ENCODE measurements around the gene KANSL1. TPM values are rescaled to one million over a fixed set of nuclear protein-coding genes. Genes with fewer than 3 reads are reported as not detected.
A peak's percentile ranks its signal among the peaks of the same experiment; 100 is the strongest.

The KANSL1 gene
- total RNA-seq, 2 donors from 2014 or later = 60.0 to 72.3 TPM

GRCh38 chr17:46043606-46044005 is 149.6 kb downstream of the KANSL1 start:
- H3K9me3 ChIP-seq = no peaks in the 10 kb centered on the region
- H3K27me3 ChIP-seq = no peaks in the 10 kb centered on the region
- peaks cover 7% of the 10 kb centered on the region for H3K36me3 ChIP-seq
- H3K9ac ChIP-seq (ENCODE audit: low read depth in 2 of 2, low read length in 2 of 2) = no peak overlapping the region
- TF ChIP-seq CTCF (IDR thresholded peaks at IDR 0.05) = no peak
- intact Hi-C loops (cut with DNase I) = loop anchor here (5.0 kb wide), 1 partner anchor 41 kb away; no protein-coding TSS in a partner anchor
- no peak overlapping the region for H3K4me3 ChIP-seq
- peak overlapping the region; percentile 45 for H3K27ac ChIP-seq
- no peak for DNase-seq
- H3K4me1 ChIP-seq = no peaks in the 10 kb centered on the region

DNA sequence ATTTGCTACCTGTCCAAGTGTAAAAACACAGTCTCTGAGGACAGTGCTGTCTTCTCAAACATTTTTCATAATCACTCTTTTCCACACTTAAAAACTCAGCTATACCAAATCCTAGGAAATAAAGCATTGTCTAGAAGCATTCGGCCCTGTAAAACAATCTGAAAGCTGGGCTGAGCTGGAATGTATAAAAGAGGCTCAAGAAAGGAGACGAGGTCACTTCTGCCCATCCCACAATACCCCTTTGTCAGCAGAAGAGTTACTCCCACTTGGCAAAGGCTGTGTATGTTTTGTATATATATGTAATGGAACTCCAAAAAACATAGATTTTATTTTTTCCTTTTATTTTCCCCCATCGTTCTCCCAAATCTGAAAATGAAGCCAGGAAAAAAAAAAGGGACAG is 150.3 kb downstream of the KANSL1 start:
- Histone ChIP-seq H3K9me3 (no peaks in the 10 kb centered on the region), H3K36me3 (peaks cover 14% of the 10 kb centered on the region), H3K27ac (peak overlapping the region; percentile 45), H3K4me1 (no peaks in the 10 kb centered on the region), H3K27me3 (no peaks in the 10 kb centered on the region), H3K9ac (ENCODE audit: low read depth in 2 of 2, low read length in 2 of 2) (no peak overlapping the region), H3K4me3 (no peak overlapping the region)
- no peak for DNase-seq
- intact Hi-C loops (cut with DNase I) = loop anchor here (5.0 kb wide), 1 partner anchor 41 kb away; no protein-coding TSS in a partner anchor
- no peak for TF ChIP-seq CTCF (IDR thresholded peaks at IDR 0.05)

- no peak overlapping the region for H3K27ac ChIP-seq
- H3K9me3 ChIP-seq = no peaks in the 10 kb centered on the region
- no peaks in the 10 kb centered on the region for H3K4me1 ChIP-seq
- H3K4me3 ChIP-seq = no peak overlapping the region
- H3K36me3 ChIP-seq = peaks cover 21% of the 10 kb centered on the region
- TF ChIP-seq CTCF (IDR thresholded peaks at IDR 0.05) = no peak
- no peaks in the 10 kb centered on the region for H3K27me3 ChIP-seq
- no peak overlapping the region for H3K9ac ChIP-seq (ENCODE audit: low read depth in 2 of 2, low read length in 2 of 2)
- no peak for DNase-seq
- intact Hi-C loops (cut with DNase I) = loop anchor here (5.0 kb wide), 1 partner anchor 40 kb away; no protein-coding TSS in a partner anchor
These were observed 151.0 kb downstream of the KANSL1 start for GRCh38 chr17:46042246-46042645.

DNA sequence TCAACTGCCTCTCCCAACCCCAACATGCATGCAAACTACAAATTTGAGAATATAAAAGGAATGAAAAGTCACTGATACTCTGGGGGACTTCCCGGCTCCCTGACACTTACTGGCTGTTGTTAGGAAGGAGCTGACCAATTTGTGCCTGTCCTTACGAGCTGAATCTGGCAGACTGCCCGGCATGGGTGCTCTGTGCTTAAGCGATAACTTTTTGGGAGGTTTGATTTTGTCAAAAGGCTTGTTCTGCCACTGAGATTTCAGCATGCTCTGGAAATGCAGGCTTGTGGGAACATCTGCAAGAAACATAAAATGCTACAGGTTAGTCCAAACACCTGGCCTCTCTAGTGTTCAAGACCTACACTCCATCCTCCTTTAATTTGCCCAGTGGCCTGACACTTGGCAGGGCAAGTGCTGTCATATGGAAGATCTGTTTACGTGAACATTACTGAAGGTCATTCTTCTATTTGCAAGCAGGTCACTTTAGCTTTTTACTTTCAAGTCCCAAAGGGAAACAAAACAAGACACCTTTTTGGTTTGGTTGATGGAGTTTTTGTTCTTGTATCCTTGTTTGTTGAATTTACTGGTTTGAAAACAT is 153.5 kb downstream of the KANSL1 start:
- Histone ChIP-seq H3K9me3 (no peaks in the 10 kb centered on the region), H3K4me3 (no peak overlapping the region), H3K27me3 (no peaks in the 10 kb centered on the region), H3K4me1 (no peaks in the 10 kb centered on the region), H3K27ac (no peak overlapping the region), H3K36me3 (peaks cover 28% of the 10 kb centered on the region), H3K9ac (ENCODE audit: low read depth in 2 of 2, low read length in 2 of 2) (no peak overlapping the region)
- TF ChIP-seq CTCF (IDR thresholded peaks at IDR 0.05) = no peak
- intact Hi-C loops (cut with DNase I) = loop anchor here (5.0 kb wide), 1 partner anchor 37 kb away; no protein-coding TSS in a partner anchor
- DNase-seq = no peak

- peaks cover 30% of the 10 kb centered on the region for H3K36me3 ChIP-seq
- no peak overlapping the region for H3K4me3 ChIP-seq
- H3K27me3 ChIP-seq = no peaks in the 10 kb centered on the region
- intact Hi-C loops (cut with DNase I) = no loop called here
- H3K27ac ChIP-seq = no peak overlapping the region
- no peak overlapping the region for H3K9ac ChIP-seq (ENCODE audit: low read depth in 2 of 2, low read length in 2 of 2)
- no peaks in the 10 kb centered on the region for H3K4me1 ChIP-seq
- no peak for DNase-seq
- H3K9me3 ChIP-seq = no peaks in the 10 kb centered on the region
- no peak for TF ChIP-seq CTCF (IDR thresholded peaks at IDR 0.05)
These were observed 154.3 kb downstream of the KANSL1 start for GRCh38 chr17:46038937-46039336.
